ENCODE data around the gene WSCD1. TPM values are rescaled to one million over a fixed set of nuclear protein-coding genes. Genes with fewer than 3 reads are reported as not detected.

The WSCD1 gene
- total RNA-seq, 1 donor from 2014 or later: 4.2 TPM

DNA sequence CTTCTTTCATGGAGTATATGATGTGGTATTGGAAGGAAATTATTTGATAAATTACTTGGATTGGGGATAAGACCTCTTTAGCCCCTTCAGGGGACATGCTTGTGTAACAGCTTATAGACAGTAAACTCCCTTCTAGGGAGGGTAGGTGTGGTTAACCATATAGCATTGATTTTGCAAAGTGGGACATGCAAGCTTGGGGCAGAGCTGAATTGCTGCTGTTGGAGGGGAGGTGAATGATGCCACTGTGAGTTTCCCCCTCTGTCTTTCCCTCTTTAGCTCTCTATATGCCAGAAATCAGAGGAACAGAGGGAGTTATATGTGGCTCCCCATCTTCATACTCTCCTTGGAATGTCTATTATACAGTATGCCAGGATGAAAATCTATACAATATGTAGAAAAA, 54.7 kb downstream of the WSCD1 start:
- peaks cover 5% of the 10 kb centered on the region for H3K36me3 Mint-ChIP-seq (ENCODE audit: low read depth)
- H3K4me1 Mint-ChIP-seq (ENCODE audit: low read depth): no peaks in the 10 kb centered on the region
- no peak for TF ChIP-seq CTCF (IDR thresholded peaks at IDR 0.05)
- no peak overlapping the region for H3K4me3 Mint-ChIP-seq (ENCODE audit: unreplicated experiment)
- DNase-seq (ENCODE audit: low spot score): no peak
- no peak overlapping the region for H3K27ac Mint-ChIP-seq (ENCODE audit: unreplicated experiment)
- H3K9me3 Mint-ChIP-seq (ENCODE audit: low read depth): peaks cover 20% of the 10 kb centered on the region
- no peaks in the 10 kb centered on the region for H3K27me3 Mint-ChIP-seq (ENCODE audit: low read depth)

GRCh38 chr17:6126768-6127167, 56.6 kb downstream of the WSCD1 start:
- peaks cover 20% of the 10 kb centered on the region for H3K9me3 Mint-ChIP-seq (ENCODE audit: low read depth)
- H3K4me1 Mint-ChIP-seq (ENCODE audit: low read depth): no peaks in the 10 kb centered on the region
- H3K36me3 Mint-ChIP-seq (ENCODE audit: low read depth): peaks cover 3% of the 10 kb centered on the region
- peaks cover 10% of the 10 kb centered on the region for H3K27me3 Mint-ChIP-seq (ENCODE audit: low read depth)
- DNase-seq (ENCODE audit: low spot score): no peak
- no peak overlapping the region for H3K27ac Mint-ChIP-seq (ENCODE audit: unreplicated experiment)
- no peak for TF ChIP-seq CTCF (IDR thresholded peaks at IDR 0.05)
- H3K4me3 Mint-ChIP-seq (ENCODE audit: unreplicated experiment): no peak overlapping the region

DNA sequence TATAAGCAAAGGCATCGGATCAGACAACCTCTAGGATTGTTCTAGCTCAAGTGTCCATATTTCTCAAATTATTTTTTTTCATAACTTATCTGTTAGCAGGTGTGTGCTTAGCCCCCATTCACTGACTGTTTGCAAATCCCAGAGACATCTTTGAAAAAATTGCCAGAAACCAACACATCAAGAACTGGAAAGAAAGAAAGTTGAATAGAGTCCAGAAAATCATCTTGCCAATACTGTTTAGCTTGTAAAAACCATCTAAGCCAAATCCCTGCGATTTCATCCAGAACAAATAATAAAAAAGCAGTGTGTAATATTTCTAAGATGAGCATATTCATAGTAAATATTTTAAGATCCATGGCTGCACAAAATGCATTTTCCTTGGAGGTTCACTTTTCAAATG, 64.5 kb downstream of the WSCD1 start:
- Mint-ChIP-seq H3K9me3 (ENCODE audit: low read depth) (no peaks in the 10 kb centered on the region), H3K27ac (ENCODE audit: unreplicated experiment) (no peak overlapping the region), H3K4me1 (ENCODE audit: low read depth) (no peaks in the 10 kb centered on the region), H3K27me3 (ENCODE audit: low read depth) (peaks cover 38% of the 10 kb centered on the region), H3K4me3 (ENCODE audit: unreplicated experiment) (no peak overlapping the region), H3K36me3 (ENCODE audit: low read depth) (no peaks in the 10 kb centered on the region)
- DNase-seq (ENCODE audit: low spot score): no peak
- no peak for TF ChIP-seq CTCF (IDR thresholded peaks at IDR 0.05)

GRCh38 chr17:6135236-6135635, 65.1 kb downstream of the WSCD1 start:
- Mint-ChIP-seq H3K27me3 (ENCODE audit: low read depth) (peaks cover 41% of the 10 kb centered on the region), H3K9me3 (ENCODE audit: low read depth) (no peaks in the 10 kb centered on the region), H3K4me3 (ENCODE audit: unreplicated experiment) (no peak overlapping the region), H3K36me3 (ENCODE audit: low read depth) (no peaks in the 10 kb centered on the region), H3K4me1 (ENCODE audit: low read depth) (no peaks in the 10 kb centered on the region), H3K27ac (ENCODE audit: unreplicated experiment) (no peak overlapping the region)
- TF ChIP-seq CTCF (IDR thresholded peaks at IDR 0.05): no peak
- DNase-seq (ENCODE audit: low spot score): no peak

DNA sequence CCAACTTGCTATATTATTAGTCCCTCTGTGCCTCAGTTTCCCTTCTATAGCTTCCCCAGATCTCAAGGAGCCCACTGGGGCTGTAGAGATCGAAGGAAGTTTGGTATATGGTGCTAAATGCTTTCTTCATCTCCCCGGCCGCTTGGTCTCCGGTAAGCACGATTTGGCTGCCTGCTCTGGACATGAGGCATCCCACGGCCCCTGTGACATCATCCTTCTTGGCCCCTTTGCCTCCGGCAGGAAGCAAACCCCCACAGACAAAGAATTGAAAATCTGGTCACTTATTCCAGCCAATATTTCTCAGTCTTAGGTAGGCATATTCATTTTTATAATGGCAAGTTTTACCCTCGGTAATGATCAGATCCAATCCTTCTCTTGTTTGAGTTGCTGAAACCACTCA, 65.8 kb downstream of the WSCD1 start:
- H3K9me3 Mint-ChIP-seq (ENCODE audit: low read depth): no peaks in the 10 kb centered on the region
- peaks cover 37% of the 10 kb centered on the region for H3K27me3 Mint-ChIP-seq (ENCODE audit: low read depth)
- no peaks in the 10 kb centered on the region for H3K4me1 Mint-ChIP-seq (ENCODE audit: low read depth)
- H3K4me3 Mint-ChIP-seq (ENCODE audit: unreplicated experiment): no peak overlapping the region
- no peak for DNase-seq (ENCODE audit: low spot score)
- no peak for TF ChIP-seq CTCF (IDR thresholded peaks at IDR 0.05)
- H3K27ac Mint-ChIP-seq (ENCODE audit: unreplicated experiment): no peak overlapping the region
- H3K36me3 Mint-ChIP-seq (ENCODE audit: low read depth): no peaks in the 10 kb centered on the region

Data from chondrocyte (in vitro differentiated cells).